H9 (cell line): Measurements from ENCODE around the gene HERPUD2. TPM values are rescaled to one million over a fixed set of nuclear protein-coding genes. Genes with fewer than 3 reads are reported as not detected.

Experiments
- DNase-seq: peaks from one replicate; pipeline ENCODE4 v3.0.0-alpha.2; 2017
- H2AFZ ChIP-seq: one replicate; pipeline ENCODE4 v1.6.1; 2013; ENCODE audit warnings: mild to moderate bottlenecking, low read length, control low read depth, moderate library complexity
- H2AK5ac ChIP-seq: 2 replicates; pipeline ENCODE4 v1.6.1; 2013; ENCODE audit warnings: low read length, control low read depth, mixed read lengths; ENCODE audit not compliant: insufficient read length
- H2BK120ac ChIP-seq: one replicate; pipeline ENCODE4 v1.6.1; 2013; ENCODE audit warnings: low read depth, mild to moderate bottlenecking, low read length, control low read depth, inconsistent platforms; ENCODE audit not compliant: poor library complexity, severe bottlenecking
- H2BK12ac ChIP-seq: 2 replicates; pipeline ENCODE4 v1.6.1; 2013; ENCODE audit warnings: low read length, control low read depth, mixed read lengths, low read depth; ENCODE audit not compliant: insufficient read length
- H2BK15ac ChIP-seq: 2 replicates; pipeline ENCODE4 v1.6.1; 2013; ENCODE audit warnings: low read depth, low read length, control low read depth
- H2BK20ac ChIP-seq: one replicate; pipeline ENCODE4 v1.6.1; 2013; ENCODE audit warnings: low read depth, mild to moderate bottlenecking, low read length, control low read depth, inconsistent platforms; ENCODE audit not compliant: poor library complexity, severe bottlenecking
- H2BK5ac ChIP-seq: 2 replicates; pipeline ENCODE4 v1.6.1; 2013; ENCODE audit warnings: low read length, control low read depth, mixed read lengths; ENCODE audit not compliant: insufficient read length
- H3K14ac ChIP-seq: 2 replicates; pipeline ENCODE4 v1.6.1; 2013; ENCODE audit warnings: low read length, control low read depth; ENCODE audit not compliant: insufficient read depth
- H3K18ac ChIP-seq: 2 replicates; pipeline ENCODE4 v1.6.1; 2013; ENCODE audit warnings: low read depth, mild to moderate bottlenecking, mixed read lengths, low read length, control low read depth; ENCODE audit not compliant: insufficient read length
- H3K23ac ChIP-seq: 2 replicates; pipeline ENCODE4 v1.6.1; 2013; ENCODE audit warnings: low read length, control low read depth, mixed read lengths, low read depth; ENCODE audit not compliant: insufficient read length
- H3K23me2 ChIP-seq: 2 replicates; pipeline ENCODE4 v1.6.1; 2013; ENCODE audit warnings: low read depth, mild to moderate bottlenecking, mixed read lengths, low read length, control low read depth; ENCODE audit not compliant: insufficient read length, poor library complexity, severe bottlenecking
- H3K27ac ChIP-seq: 2 replicates; pipeline ENCODE4 v1.5.1; 2013; ENCODE audit warnings: low read length, control low read depth, mixed read lengths, low read depth; ENCODE audit not compliant: insufficient read length
- H3K27me3 ChIP-seq: 2 replicates; pipeline ENCODE4 v1.6.1; 2013; ENCODE audit warnings: low read length, control low read depth, inconsistent platforms; ENCODE audit not compliant: insufficient read depth
- H3K4ac ChIP-seq: 2 replicates; pipeline ENCODE4 v1.6.1; 2013; ENCODE audit warnings: low read depth, mild to moderate bottlenecking, control low read depth, inconsistent platforms, low read length, moderate library complexity
- H3K4me1 ChIP-seq: 2 replicates; pipeline ENCODE4 v1.6.1; 2013; ENCODE audit warnings: low read length, control low read depth, inconsistent platforms; ENCODE audit not compliant: insufficient read depth
- H3K4me2 ChIP-seq: 2 replicates; pipeline ENCODE4 v1.6.1; 2013; ENCODE audit warnings: low read length, control low read depth, mixed read lengths; ENCODE audit not compliant: insufficient read length, insufficient read depth
- H3K56ac ChIP-seq: 2 replicates; pipeline ENCODE4 v1.6.1; 2013; ENCODE audit warnings: low read depth, mild to moderate bottlenecking, mixed read lengths, low read length, control low read depth; ENCODE audit not compliant: insufficient read length
- H3K79me1 ChIP-seq: 2 replicates; pipeline ENCODE4 v1.6.1; 2013; ENCODE audit warnings: low read depth, mild to moderate bottlenecking, moderate library complexity, low read length, control low read depth, inconsistent platforms; ENCODE audit not compliant: insufficient read depth, poor library complexity, severe bottlenecking
- H3K79me2 ChIP-seq: 2 replicates; pipeline ENCODE4 v1.6.1; 2013; ENCODE audit warnings: low read length, control low read depth, inconsistent platforms; ENCODE audit not compliant: insufficient read depth
- H3K9ac ChIP-seq: 2 replicates; pipeline ENCODE4 v1.6.1; 2013; ENCODE audit warnings: low read length, control low read depth, mixed read lengths; ENCODE audit not compliant: insufficient read length; ENCODE audit errors: extremely low read depth
- H3K9me3 ChIP-seq: one replicate; pipeline ENCODE4 v1.6.1; 2013; ENCODE audit warnings: low read depth, low read length, inconsistent platforms; ENCODE audit not compliant: control insufficient read depth
- H3T11ph ChIP-seq: one replicate; pipeline ENCODE4 v1.6.1; 2013; ENCODE audit warnings: mild to moderate bottlenecking, low read length, control low read depth, inconsistent platforms
- H4K20me1 ChIP-seq: one replicate; pipeline ENCODE4 v1.6.1; 2013; ENCODE audit not compliant: control insufficient read depth, insufficient read length, insufficient read depth
- H4K5ac ChIP-seq: 2 replicates; pipeline ENCODE4 v1.6.1; 2013; ENCODE audit warnings: low read depth, mild to moderate bottlenecking, mixed read lengths, low read length, control low read depth; ENCODE audit not compliant: insufficient read length
- H4K8ac ChIP-seq: replicated peaks from 2 replicates; pipeline ENCODE4 v1.6.1; 2013; ENCODE audit warnings: low read length, control low read depth, mixed read lengths, low read depth; ENCODE audit not compliant: insufficient read length
- H4K91ac ChIP-seq: 2 replicates; pipeline ENCODE4 v1.6.1; 2013; ENCODE audit warnings: low read depth, mild to moderate bottlenecking, moderate library complexity, mixed read lengths, low read length, control low read depth; ENCODE audit not compliant: insufficient read length
- H3K27ac Mint-ChIP-seq, 3 experiments: 2 replicates in 2 of 3; 3 replicates in 1 of 3; pipeline ENCODE4 v1.8.0; 2020 to 2021; ENCODE audit warnings: mixed read lengths in 3 of 3, mild to moderate bottlenecking in 1 of 3, moderate library complexity in 1 of 3
- H3K27me3 Mint-ChIP-seq: 2 replicates; pipeline ENCODE4 v1.8.0; 2021; ENCODE audit warnings: low read depth, mild to moderate bottlenecking, moderate library complexity, mixed read lengths
- H3K36me3 Mint-ChIP-seq, 3 experiments: 2 replicates in 2 of 3; 3 replicates in 1 of 3; pipeline ENCODE4 v1.8.0; 2020 to 2021; ENCODE audit warnings: low read depth in 3 of 3, mixed read lengths in 3 of 3; ENCODE audit not compliant: insufficient read depth in 1 of 3
- H3K4me1 Mint-ChIP-seq, 2 experiments: 2 replicates each; pipeline ENCODE4 v1.8.0; 2020; ENCODE audit warnings: mixed read lengths in 2 of 2
- H3K4me3 Mint-ChIP-seq, 2 experiments: 2 replicates in 1 of 2; 3 replicates in 1 of 2; pipeline ENCODE4 v1.8.0; 2020 to 2021; ENCODE audit warnings: mild to moderate bottlenecking in 2 of 2, mixed read lengths in 2 of 2, moderate library complexity in 1 of 2
- H3K9me3 Mint-ChIP-seq, 2 experiments: 2 replicates in 1 of 2; 3 replicates in 1 of 2; pipeline ENCODE4 v1.8.0; 2020; ENCODE audit warnings: mild to moderate bottlenecking in 2 of 2, mixed read lengths in 2 of 2, moderate library complexity in 1 of 2
- WGBS: extraction: QIAGEN DNeasy Blood & Tissue Kit; methylation state at CpG from one replicate; pipeline ENCODE4 v1.1.7; 2013; ENCODE audit warnings: missing lambda C conversion rate, low lambda C conversion rate, mixed read lengths; ENCODE audit not compliant: insufficient read length; ENCODE audit errors: extremely low coverage; 5-methylcytosine and 5-hydroxymethylcytosine counted together
- total RNA-seq: library from RNA; stranded (reverse); gene quantifications from 2 replicates; pipeline ENCODE4 v1.2.1, GENCODE V29; 2021
- TF ChIP-seq, protein P1 (sequence below): fragments of 200-600 bp; sonication (generic); conservative IDR thresholded peaks from 3 replicates; pipeline ENCODE4 v1.8.0; 2021; ENCODE audit warnings: antibody characterized with exemption, mild to moderate bottlenecking

Gene HERPUD2
- total RNA-seq, 1 experiment from 2014 or later = 17.0 TPM

DNA sequence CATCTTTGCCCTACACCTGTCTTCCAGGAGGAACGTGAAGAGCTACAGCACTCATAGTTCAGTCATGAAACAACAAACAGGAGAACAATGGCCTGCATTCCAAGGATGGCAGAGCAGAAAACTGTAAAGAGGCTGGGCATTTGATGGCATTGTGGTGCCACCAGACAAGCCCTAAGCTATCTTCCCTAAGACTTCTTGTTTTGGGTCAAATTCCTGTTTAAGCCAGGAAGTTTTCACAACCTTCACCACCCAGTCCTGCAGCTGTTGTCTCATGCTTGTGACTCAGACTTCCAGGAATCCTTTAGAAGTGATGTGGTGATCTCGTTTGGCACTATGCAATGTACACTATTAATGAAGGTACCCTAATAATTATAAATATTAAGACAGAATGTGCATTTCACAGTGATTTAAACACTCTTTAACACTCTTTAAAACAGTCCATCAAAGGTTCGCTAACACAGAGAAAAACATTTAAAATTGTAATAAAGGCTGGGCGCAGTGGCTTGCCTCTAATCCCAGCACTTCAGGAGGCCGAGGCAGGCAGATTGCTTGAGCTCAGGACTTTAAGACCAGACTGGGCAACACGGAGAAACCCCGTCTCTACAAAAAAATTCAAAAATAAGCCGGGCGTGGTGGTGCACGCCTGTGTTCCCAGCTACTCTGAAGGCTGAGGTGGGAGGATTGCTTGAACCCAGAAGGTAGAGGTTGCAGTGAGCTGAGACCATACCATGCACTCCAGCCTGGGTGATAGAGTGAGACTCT lies 2.7 kb upstream of the HERPUD2 start:
- Histone ChIP-seq H3K79me1 (no peaks in the 10 kb centered on the region), H2BK15ac (no peak overlapping the region), H3K14ac (no peak overlapping the region), H4K8ac (no peak overlapping the region), H2BK12ac (no peak overlapping the region), H2BK120ac (no peak overlapping the region), H3T11ph (no peak overlapping the region), H3K27me3 (no peaks in the 10 kb centered on the region), H4K5ac (no peak overlapping the region), H3K56ac (no peak overlapping the region), H3K27ac (no peak overlapping the region), H3K79me2 (no peaks in the 10 kb centered on the region; the same call in 1 of the 2 replicates), H2AFZ (no peak overlapping the region), H3K23me2 (peaks cover 14% of the 10 kb centered on the region), H2AK5ac (no peak overlapping the region), H4K91ac (no peak overlapping the region), H3K23ac (no peak overlapping the region), H3K18ac (no peak overlapping the region), H3K4ac (no peak overlapping the region), H2BK20ac (no peak overlapping the region), H3K9me3 (no peaks in the 10 kb centered on the region), H3K9ac (no peak overlapping the region), H4K20me1 (no peaks in the 10 kb centered on the region), H2BK5ac (no peak overlapping the region), H3K4me2 (no peak overlapping the region), H3K4me1 (peaks cover 4% of the 10 kb centered on the region; the same call in 1 of the 2 replicates)
- Mint-ChIP-seq H3K27me3 (no peaks in the 10 kb centered on the region), H3K9me3 (peaks cover 0 to 11% of the 10 kb centered on the region in 2 experiments; a peak in 3 of 5 replicates), H3K27ac (0 out of 7 replicates have a peak overlapping the region, but pooled peaks of 1 of the 3 experiments have one; percentile 56), H3K4me1 (peaks cover 28 to 37% of the 10 kb centered on the region in 2 experiments), H3K36me3 (peaks cover 12 to 19% (median 12%) of the 10 kb centered on the region in 3 experiments), H3K4me3 (no peak overlapping the region)
- no CpG with 5 or more reads among the region's 10 CpGs for WGBS
- TF ChIP-seq, protein P1, sequence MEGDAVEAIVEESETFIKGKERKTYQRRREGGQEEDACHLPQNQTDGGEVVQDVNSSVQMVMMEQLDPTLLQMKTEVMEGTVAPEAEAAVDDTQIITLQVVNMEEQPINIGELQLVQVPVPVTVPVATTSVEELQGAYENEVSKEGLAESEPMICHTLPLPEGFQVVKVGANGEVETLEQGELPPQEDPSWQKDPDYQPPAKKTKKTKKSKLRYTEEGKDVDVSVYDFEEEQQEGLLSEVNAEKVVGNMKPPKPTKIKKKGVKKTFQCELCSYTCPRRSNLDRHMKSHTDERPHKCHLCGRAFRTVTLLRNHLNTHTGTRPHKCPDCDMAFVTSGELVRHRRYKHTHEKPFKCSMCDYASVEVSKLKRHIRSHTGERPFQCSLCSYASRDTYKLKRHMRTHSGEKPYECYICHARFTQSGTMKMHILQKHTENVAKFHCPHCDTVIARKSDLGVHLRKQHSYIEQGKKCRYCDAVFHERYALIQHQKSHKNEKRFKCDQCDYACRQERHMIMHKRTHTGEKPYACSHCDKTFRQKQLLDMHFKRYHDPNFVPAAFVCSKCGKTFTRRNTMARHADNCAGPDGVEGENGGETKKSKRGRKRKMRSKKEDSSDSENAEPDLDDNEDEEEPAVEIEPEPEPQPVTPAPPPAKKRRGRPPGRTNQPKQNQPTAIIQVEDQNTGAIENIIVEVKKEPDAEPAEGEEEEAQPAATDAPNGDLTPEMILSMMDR = no peak
- no peak for DNase-seq
